ENCODE results near the gene NEAT1.

The NEAT1 gene

GRCh38 chr11:65389294-65389980 lies 33.2 kb upstream of the NEAT1 start:
- in situ Hi-C loops (cut with HindIII; ENCODE audit: low sequenced_read_pairs), result no loop called here

- in situ Hi-C loops (cut with HindIII; ENCODE audit: low sequenced_read_pairs), result no loop called here
Measured at GRCh38 chr11:65390099-65390941, 32.3 kb upstream of the NEAT1 start.

GRCh38 chr11:65390996-65391395 lies 31.6 kb upstream of the NEAT1 start:
- in situ Hi-C loops (cut with HindIII; ENCODE audit: low sequenced_read_pairs), result no loop called here

GRCh38 chr11:65392186-65392829 lies 30.3 kb upstream of the NEAT1 start:
- in situ Hi-C loops (cut with HindIII; ENCODE audit: low sequenced_read_pairs), result no loop called here

GRCh38 chr11:65392899-65393298 lies 29.7 kb upstream of the NEAT1 start:
- in situ Hi-C loops (cut with HindIII; ENCODE audit: low sequenced_read_pairs), result no loop called here

- in situ Hi-C loops (cut with HindIII; ENCODE audit: low sequenced_read_pairs), result no loop called here
Measured at GRCh38 chr11:65393513-65394079, 29.0 kb upstream of the NEAT1 start.

- in situ Hi-C loops (cut with HindIII; ENCODE audit: low sequenced_read_pairs), result no loop called here
Measured at GRCh38 chr11:65394125-65394536, 28.5 kb upstream of the NEAT1 start.

GRCh38 chr11:65395961-65396530 lies 26.6 kb upstream of the NEAT1 start:
- in situ Hi-C loops (cut with HindIII; ENCODE audit: low sequenced_read_pairs), result no loop called here

GRCh38 chr11:65396769-65397745 lies 25.5 kb upstream of the NEAT1 start:
- in situ Hi-C loops (cut with HindIII; ENCODE audit: low sequenced_read_pairs), result no loop called here

- in situ Hi-C loops (cut with HindIII; ENCODE audit: low sequenced_read_pairs), result no loop called here
Measured at GRCh38 chr11:65398362-65398910, 24.2 kb upstream of the NEAT1 start.

GRCh38 chr11:65399249-65399648 lies 23.3 kb upstream of the NEAT1 start:
- in situ Hi-C loops (cut with HindIII; ENCODE audit: low sequenced_read_pairs), result no loop called here

GRCh38 chr11:65399845-65400244 lies 22.8 kb upstream of the NEAT1 start:
- in situ Hi-C loops (cut with HindIII; ENCODE audit: low sequenced_read_pairs), result no loop called here

- in situ Hi-C loops (cut with HindIII; ENCODE audit: low sequenced_read_pairs), result no loop called here
Measured at GRCh38 chr11:65400307-65401072, 22.1 kb upstream of the NEAT1 start.

GRCh38 chr11:65401073-65401802 lies 21.4 kb upstream of the NEAT1 start:
- in situ Hi-C loops (cut with HindIII; ENCODE audit: low sequenced_read_pairs), result no loop called here

GRCh38 chr11:65401803-65402248 lies 20.8 kb upstream of the NEAT1 start:
- in situ Hi-C loops (cut with HindIII; ENCODE audit: low sequenced_read_pairs), result no loop called here

- in situ Hi-C loops (cut with HindIII; ENCODE audit: low sequenced_read_pairs), result no loop called here
Measured at GRCh38 chr11:65402790-65403189, 19.8 kb upstream of the NEAT1 start.

GRCh38 chr11:65403607-65404121 lies 18.9 kb upstream of the NEAT1 start:
- in situ Hi-C loops (cut with HindIII; ENCODE audit: low sequenced_read_pairs), result no loop called here

GRCh38 chr11:65404210-65404609 lies 18.4 kb upstream of the NEAT1 start:
- in situ Hi-C loops (cut with HindIII; ENCODE audit: low sequenced_read_pairs), result no loop called here
